Left lung (tissue), 10 donors: Measurements from ENCODE around the gene DHH. TPM values are rescaled to one million over a fixed set of nuclear protein-coding genes. Genes with fewer than 3 reads are reported as not detected.

ENCODE experiments used
- ATAC-seq: fragments of 200-7000 bp; cut with Tn5 transposase; one replicate; pipeline ENCODE4 v1.9.1; 2020; ENCODE audit warnings: moderate library complexity
- DNase-seq, 4 donors: peaks; one replicate each; pipeline ENCODE4 v3.0.0-alpha.2; 2013 to 2020
- H3K27ac ChIP-seq, 2 donors: fragments of 200-600 bp; sonication (generic) in 1 of 2; one replicate each; pipeline versions ENCODE4 v1.5.0 to v1.8.0; 2020 to 2021
- H3K27me3 ChIP-seq, 2 donors: fragments of 200-600 bp; sonication (generic) in 1 of 2; one replicate each; pipeline versions ENCODE4 v1.5.0 to v1.8.0; 2020 to 2021
- H3K36me3 ChIP-seq, 2 donors: fragments of 200-600 bp; sonication (generic) in 1 of 2; one replicate each; pipeline versions ENCODE4 v1.5.0 to v1.8.0; 2020 to 2021
- H3K4me1 ChIP-seq, 2 donors: fragments of 200-600 bp; one replicate each; pipeline ENCODE4 v1.8.0; 2021
- H3K4me3 ChIP-seq, 2 donors: fragments of 200-600 bp; sonication (generic) in 1 of 2; one replicate each; pipeline versions ENCODE4 v1.5.0 to v1.8.0; 2020 to 2021; ENCODE audit warnings: mild to moderate bottlenecking in 1 of 2
- H3K9me3 ChIP-seq, 2 donors: fragments of 200-600 bp; sonication (generic) in 1 of 2; one replicate each; pipeline versions ENCODE4 v1.5.0 to v1.8.0; 2020 to 2021
- intact Hi-C, 2 donors: fragments of 100-400 bp; cut with DNase I; formaldehyde crosslinking; loops; one replicate each; pipeline versions ENCODE4 v1.11.2 to v1.14.2; 2022
- polyA plus RNA-seq, 6 donors: library from polyadenylated mRNA; unstranded; fragments of 120-200 nt; gene quantifications; one replicate each; pipeline ENCODE4 v1.2.1, GENCODE V29; 2013; ENCODE audit not compliant: insufficient read length in 6 of 6
- total RNA-seq, 2 donors: library from RNA; stranded (reverse); fragmentation: NEBNext Ultra II Directional; extraction: Animal tissue kit (Norgen Biotek cat#: 25700); gene quantifications; one replicate each; pipeline ENCODE4 v1.2.1, GENCODE V29; 2021
- TF ChIP-seq, protein P1 (sequence below), 2 donors: fragments of 200-600 bp; sonication (generic) in 1 of 2; IDR thresholded peaks; one replicate each; pipeline versions ENCODE4 v1.5.0 to v1.8.0; 2021; ENCODE audit warnings: antibody characterized with exemption in 2 of 2
- donor health status: DM: no; HTN: yes; CAD: no.
- donor health status: DM: no; HTN: no; CAD: no.

The DHH gene
- total and polyA plus RNA-seq, 8 donors = 0.29 to 2.9 (median 0.75) TPM

- DNase-seq = no peak
- Histone ChIP-seq H3K27me3 (peaks cover 7 to 13% of the 10 kb centered on the region in 2 donors), H3K27ac (no peak overlapping the region), H3K36me3 (no peaks in the 10 kb centered on the region), H3K4me3 (no peak overlapping the region), H3K4me1 (peaks cover 0 to 17% of the 10 kb centered on the region in 2 donors), H3K9me3 (no peaks in the 10 kb centered on the region)
- TF ChIP-seq, protein P1, sequence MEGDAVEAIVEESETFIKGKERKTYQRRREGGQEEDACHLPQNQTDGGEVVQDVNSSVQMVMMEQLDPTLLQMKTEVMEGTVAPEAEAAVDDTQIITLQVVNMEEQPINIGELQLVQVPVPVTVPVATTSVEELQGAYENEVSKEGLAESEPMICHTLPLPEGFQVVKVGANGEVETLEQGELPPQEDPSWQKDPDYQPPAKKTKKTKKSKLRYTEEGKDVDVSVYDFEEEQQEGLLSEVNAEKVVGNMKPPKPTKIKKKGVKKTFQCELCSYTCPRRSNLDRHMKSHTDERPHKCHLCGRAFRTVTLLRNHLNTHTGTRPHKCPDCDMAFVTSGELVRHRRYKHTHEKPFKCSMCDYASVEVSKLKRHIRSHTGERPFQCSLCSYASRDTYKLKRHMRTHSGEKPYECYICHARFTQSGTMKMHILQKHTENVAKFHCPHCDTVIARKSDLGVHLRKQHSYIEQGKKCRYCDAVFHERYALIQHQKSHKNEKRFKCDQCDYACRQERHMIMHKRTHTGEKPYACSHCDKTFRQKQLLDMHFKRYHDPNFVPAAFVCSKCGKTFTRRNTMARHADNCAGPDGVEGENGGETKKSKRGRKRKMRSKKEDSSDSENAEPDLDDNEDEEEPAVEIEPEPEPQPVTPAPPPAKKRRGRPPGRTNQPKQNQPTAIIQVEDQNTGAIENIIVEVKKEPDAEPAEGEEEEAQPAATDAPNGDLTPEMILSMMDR (IDR thresholded peaks at IDR 0.05) = no peak
- no peak for ATAC-seq
- intact Hi-C loops = loop anchor here in 1 of 2 donors (10.0 kb wide), 1 partner anchor 150 kb away; no protein-coding TSS in a partner anchor
These were observed 10.2 kb downstream of the DHH start for GRCh38 chr12:49084438-49084837.

DNA sequence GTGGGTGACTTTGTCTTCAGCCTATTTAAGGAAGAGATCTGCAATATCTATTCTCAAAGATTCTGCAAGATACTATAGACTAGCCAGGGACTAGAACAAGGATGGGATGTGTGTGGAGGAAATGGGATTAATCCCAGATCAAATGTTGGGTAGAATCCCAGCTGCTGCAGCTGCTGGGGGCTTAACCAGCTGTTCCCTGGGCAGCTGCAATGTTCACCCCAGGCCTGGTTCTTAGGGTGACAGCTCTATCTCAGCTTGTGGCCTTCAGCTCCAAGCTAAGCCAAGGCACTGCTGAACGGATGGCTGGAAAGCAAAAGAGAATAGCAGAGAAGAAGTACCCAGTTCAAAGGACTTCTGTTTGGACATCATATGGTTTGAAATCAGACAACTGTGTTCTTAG lies 14.8 kb downstream of the DHH start:
- no peak overlapping the region for H3K27ac ChIP-seq
- DNase-seq = no peak
- no peak overlapping the region for H3K4me3 ChIP-seq
- ATAC-seq = no peak
- no peaks in the 10 kb centered on the region for H3K27me3 ChIP-seq
- intact Hi-C loops = loop anchor here in 1 of 2 donors (10.0 kb wide), 1 partner anchor 155 kb away; no protein-coding TSS in a partner anchor
- no peaks in the 10 kb centered on the region for H3K36me3 ChIP-seq
- no peaks in the 10 kb centered on the region for H3K9me3 ChIP-seq
- TF ChIP-seq, protein P1 (IDR thresholded peaks at IDR 0.05) = no peak
- H3K4me1 ChIP-seq = no peaks in the 10 kb centered on the region

- intact Hi-C loops = no loop called here
- no peaks in the 10 kb centered on the region for H3K36me3 ChIP-seq
- ATAC-seq (no peak), DNase-seq (no peak)
- no peaks in the 10 kb centered on the region for H3K9me3 ChIP-seq
- H3K27me3 ChIP-seq = no peaks in the 10 kb centered on the region
- TF ChIP-seq, protein P1 (IDR thresholded peaks at IDR 0.05) = no peak
- no peak overlapping the region for H3K4me3 ChIP-seq
- peaks cover 8 to 16% of the 10 kb centered on the region in 2 donors for H3K4me1 ChIP-seq
- H3K27ac ChIP-seq = no peak overlapping the region
These were observed 23.6 kb downstream of the DHH start for GRCh38 chr12:49070971-49071370.

DNA sequence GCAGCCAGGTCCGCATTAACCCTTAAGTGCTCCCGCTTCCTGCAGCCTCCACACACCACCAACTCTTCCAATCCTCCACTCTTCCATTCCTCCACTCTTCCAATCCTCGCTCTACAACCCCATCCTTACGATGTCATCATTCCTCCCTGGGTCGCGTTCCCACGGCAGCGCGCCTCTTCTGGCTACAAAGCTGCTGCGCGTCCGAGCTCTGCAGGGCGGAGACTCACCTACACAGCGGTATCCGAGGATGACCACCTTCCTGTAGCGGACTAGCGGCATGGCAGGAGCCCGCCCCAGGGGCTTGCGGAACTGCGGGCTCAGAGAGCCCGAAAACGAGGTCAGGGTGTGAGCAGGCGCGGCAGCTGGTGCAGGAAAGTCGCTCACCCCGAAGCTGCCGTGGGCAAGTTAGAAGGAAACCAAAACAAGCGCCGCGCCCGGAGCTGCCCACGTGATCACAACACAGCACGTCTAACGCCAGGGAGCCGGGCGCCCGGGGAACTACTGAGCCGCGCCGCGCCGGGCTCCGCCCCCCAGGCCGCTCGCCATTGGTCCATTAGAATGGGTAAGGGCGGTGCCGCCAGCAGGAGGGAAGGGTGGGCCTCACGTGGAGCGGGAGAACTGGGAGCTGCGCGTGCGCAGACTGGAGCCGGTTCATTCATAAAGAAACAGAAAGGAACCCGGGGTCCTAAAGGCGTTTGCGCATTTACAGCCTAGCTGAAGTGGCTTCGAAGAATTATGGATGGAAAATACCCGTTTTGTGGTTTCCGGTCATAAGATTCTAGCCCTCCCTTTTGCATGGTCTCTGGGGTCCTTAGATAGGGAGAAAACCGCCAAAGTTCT lies 24.9 kb downstream of the DHH start, which contains the start of gene RHEBL1:
Gene RHEBL1, minus strand, starts transcription at position 473 of the 840 bp plus-strand sequence. Its CDS starts 194 bp downstream, at position 279.
- TF ChIP-seq, protein P1 (IDR thresholded peaks at IDR 0.05) = no peak
- peaks cover 8 to 16% of the 10 kb centered on the region in 2 donors for H3K4me1 ChIP-seq
- intact Hi-C loops = loop anchor here in 1 of 2 donors (10.0 kb wide), 1 partner anchor 55 kb away; no protein-coding TSS in a partner anchor
- no peaks in the 10 kb centered on the region for H3K9me3 ChIP-seq
- ATAC-seq (peak; percentile 100), DNase-seq (peak; percentile 93 to 100 (median 98))
- no peaks in the 10 kb centered on the region for H3K27me3 ChIP-seq
- H3K4me3 ChIP-seq = peak within 1 kb of the TSS; percentile 57 to 76
- peak within 1 kb of the TSS; percentile 27 to 84 for H3K27ac ChIP-seq
- no peaks in the 10 kb centered on the region for H3K36me3 ChIP-seq

- no peaks in the 10 kb centered on the region for H3K9me3 ChIP-seq
- H3K27ac ChIP-seq = peak overlapping the region in 1 of 2 donors; percentile 84
- intact Hi-C loops = loop anchor here in 1 of 2 donors (10.0 kb wide), 1 partner anchor 56 kb away; no protein-coding TSS in a partner anchor
- no peaks in the 10 kb centered on the region for H3K27me3 ChIP-seq
- H3K36me3 ChIP-seq = no peaks in the 10 kb centered on the region
- H3K4me3 ChIP-seq = peak overlapping the region; percentile 57 to 76
- peaks cover 8 to 21% of the 10 kb centered on the region in 2 donors for H3K4me1 ChIP-seq
- ATAC-seq (no peak), DNase-seq (no peak)
- TF ChIP-seq, protein P1 (IDR thresholded peaks at IDR 0.05) = no peak
These were observed 25.6 kb downstream of the DHH start for GRCh38 chr12:49068879-49069506.
